Islet of Langerhans (tissue), 1 donor: ENCODE data around the gene UNC5CL.

Experiments used
- FAIRE-seq: peaks from one replicate; lab custom pipeline; 2011; peaks lifted over from hg19 to GRCh38; lab: Jason Lieb, UNC

Gene UNC5CL, protein sequence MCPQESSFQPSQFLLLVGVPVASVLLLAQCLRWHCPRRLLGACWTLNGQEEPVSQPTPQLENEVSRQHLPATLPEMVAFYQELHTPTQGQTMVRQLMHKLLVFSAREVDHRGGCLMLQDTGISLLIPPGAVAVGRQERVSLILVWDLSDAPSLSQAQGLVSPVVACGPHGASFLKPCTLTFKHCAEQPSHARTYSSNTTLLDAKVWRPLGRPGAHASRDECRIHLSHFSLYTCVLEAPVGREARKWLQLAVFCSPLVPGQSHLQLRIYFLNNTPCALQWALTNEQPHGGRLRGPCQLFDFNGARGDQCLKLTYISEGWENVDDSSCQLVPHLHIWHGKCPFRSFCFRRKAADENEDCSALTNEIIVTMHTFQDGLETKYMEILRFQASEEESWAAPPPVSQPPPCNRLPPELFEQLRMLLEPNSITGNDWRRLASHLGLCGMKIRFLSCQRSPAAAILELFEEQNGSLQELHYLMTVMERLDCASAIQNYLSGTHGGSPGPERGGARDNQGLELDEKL

DNA sequence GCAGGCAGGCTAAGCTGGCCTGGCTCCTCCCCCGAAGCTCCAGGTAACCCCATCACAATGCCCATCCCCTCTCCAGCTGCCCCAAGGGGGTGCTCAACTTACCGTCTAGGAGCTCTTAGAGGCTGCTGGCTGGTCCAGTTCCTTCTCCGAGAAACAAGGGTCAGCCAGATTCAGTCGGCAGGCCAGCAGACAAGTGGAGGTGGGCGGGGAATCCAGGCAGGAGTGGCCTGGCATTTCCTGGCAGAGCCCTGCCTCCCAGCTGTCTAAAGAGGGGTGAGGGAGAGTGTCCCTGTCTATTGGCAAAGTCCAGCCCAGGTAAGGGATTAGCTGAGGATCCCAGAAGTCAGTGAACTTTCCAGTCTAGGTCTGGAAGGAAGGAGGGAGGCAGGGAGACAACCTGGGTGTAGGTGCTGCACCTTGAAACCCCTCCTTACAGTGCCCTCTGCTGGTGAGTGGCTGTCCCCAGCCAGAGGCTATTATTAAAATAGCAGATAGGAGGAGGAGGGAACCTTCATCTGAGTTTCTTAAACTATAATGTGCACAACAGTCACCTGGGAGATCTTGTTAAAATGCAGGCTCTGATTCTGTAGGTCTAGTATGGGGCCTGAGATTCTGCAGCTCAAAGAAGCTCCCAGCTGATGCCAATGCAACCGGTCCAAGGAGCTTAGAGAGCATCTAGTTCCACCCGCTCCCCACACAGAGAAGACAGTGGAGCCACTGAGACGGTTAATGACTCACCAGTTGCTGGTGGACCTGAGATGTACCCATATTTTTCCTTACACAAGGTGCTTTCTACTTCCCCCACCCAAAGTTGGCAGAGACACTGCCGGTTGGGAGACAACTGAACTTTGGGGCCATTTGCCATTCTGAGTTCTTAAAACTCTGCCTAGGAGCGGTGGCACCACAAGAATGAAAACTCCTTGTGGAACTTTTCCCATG is at the start of gene UNC5CL:
Gene UNC5CL, minus strand, starts transcription at position 162 of the 939 bp plus-strand sequence. CDS start 4,147 bp downstream, outside the sequence.
- FAIRE-seq = peak; percentile 66

DNA sequence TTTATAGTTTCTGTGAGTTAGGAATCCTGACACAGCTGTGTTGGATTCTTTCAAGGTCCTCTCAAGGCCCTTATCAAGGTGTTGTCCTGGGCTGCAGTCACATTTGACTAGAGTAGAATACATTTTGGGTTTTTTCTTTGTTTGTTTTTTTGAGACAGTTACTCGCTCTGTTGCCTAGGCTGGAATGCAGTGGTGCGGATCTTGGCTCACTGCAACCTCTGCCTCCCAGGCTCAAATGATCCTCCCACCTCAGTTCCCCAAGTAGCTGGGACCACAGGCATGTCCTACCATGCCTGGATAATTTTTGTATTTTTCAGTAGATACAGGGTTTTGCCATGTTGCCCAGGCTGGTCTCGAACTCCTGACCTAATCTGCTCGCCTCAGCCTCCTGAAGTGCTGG is 49.4 kb upstream of the UNC5CL start:
- FAIRE-seq = no peak

DNA sequence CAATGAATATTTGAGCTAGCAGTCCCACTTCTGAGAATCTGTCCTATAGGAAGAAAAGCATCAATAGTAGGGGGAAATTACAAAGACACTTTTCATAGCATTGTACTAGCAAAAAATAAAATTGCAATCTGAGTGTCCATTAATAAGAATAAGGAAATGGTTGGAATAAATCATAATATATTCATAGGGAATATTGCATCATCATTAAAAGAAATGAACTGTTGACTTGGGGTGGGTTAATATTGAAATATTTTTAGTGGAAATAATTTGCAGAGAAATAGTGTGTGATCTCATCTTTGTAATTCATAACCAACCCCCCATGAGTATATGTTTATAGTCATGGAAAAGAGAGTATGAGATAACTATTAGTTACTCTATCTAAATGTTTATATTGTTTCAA is 46.2 kb upstream of the UNC5CL start:
- FAIRE-seq = no peak

DNA sequence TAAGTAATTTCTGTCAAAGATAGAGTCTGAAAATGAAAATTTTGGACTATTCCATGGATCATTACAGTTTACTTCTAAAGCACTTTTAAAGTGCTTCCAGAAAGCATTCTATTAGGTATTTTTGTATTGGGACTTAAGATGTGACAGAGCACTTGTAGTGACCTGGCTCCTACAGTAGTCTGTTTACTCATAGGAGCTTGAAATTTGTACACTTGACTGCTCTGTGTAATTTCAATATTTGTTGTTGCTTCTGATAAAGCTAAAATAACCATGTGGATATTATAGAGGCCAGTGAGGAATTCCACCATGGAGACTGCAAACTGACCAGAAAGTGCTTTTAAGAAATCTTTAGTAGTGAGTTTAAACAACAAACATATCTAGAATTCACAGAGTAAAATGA is 44.1 kb upstream of the UNC5CL start:
- FAIRE-seq = peak; percentile 5

DNA sequence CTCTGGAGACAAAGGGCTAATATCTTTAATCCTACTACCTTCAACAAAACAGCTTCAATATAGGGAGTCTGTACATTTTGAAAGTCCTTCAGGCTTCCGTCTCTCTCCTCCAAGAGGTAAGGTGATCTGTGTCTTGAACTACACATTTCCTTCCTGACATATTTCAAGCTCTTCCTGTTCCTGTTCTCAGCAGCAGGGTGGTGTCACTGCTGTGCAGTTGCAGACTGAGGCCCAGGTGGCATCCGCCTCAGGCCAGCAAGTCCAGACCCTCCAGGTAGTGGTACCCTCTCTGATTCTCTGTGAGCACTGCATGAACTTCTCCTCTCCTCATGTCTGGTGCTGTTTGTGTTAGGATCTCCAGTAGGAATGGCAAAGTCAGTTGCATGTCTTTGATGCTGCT is 41.6 kb upstream of the UNC5CL start:
- no peak for FAIRE-seq

DNA sequence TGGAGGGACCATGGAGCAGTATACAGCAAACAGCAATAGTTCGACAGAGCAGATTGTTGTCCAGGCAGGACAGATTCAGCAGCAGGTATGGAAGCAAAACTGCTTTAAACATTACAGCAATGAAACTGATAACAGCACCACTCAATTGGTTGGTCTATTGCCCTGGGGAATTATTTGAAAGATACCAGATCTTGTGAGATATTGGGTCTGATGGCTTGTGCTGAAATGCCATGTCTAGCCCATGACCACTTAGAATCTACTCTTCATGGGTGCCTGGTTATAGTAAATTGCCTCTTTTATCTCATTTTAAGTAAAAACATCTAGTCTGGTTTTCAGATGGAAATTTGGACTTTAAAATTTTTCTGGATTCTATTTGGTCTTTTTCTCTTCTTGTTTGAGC is 40.1 kb upstream of the UNC5CL start:
- FAIRE-seq = no peak

DNA sequence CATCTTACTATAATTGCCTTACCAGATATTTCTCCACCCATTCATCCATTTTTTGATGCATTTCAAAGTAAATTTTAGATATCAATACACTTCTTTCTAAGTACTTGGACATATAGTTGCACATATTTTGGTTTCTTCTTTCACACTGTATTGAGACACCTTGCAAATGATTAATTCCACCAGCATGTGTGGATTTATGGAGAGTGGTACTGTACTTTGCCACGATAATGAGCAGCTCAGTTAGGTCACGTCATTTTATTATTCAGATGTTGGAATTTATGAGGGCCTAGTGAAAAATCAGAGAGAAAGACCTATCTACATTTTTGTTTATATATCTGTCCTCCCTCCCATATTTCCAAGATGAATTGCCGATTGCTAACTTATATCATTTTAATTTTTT is 39.1 kb upstream of the UNC5CL start:
- no peak for FAIRE-seq

DNA sequence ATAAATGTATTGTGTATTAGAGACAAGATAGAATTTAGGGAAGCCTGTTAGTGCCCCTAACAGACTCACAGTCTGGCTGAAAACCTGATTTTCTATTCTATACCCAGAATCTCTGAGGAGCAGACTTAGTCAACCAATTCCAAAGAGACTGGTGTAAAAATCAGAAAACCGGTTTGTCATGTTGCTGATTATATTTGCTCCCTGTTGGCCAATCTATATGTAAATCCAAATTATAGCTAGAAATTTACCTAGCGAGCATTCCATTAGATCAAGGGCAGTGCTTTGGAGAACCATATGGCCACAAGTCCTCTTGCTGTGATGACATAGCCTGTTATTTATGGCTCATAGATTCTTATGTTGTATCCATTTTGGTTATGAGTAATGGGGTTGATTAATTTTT is 38.5 kb upstream of the UNC5CL start:
- FAIRE-seq = no peak

DNA sequence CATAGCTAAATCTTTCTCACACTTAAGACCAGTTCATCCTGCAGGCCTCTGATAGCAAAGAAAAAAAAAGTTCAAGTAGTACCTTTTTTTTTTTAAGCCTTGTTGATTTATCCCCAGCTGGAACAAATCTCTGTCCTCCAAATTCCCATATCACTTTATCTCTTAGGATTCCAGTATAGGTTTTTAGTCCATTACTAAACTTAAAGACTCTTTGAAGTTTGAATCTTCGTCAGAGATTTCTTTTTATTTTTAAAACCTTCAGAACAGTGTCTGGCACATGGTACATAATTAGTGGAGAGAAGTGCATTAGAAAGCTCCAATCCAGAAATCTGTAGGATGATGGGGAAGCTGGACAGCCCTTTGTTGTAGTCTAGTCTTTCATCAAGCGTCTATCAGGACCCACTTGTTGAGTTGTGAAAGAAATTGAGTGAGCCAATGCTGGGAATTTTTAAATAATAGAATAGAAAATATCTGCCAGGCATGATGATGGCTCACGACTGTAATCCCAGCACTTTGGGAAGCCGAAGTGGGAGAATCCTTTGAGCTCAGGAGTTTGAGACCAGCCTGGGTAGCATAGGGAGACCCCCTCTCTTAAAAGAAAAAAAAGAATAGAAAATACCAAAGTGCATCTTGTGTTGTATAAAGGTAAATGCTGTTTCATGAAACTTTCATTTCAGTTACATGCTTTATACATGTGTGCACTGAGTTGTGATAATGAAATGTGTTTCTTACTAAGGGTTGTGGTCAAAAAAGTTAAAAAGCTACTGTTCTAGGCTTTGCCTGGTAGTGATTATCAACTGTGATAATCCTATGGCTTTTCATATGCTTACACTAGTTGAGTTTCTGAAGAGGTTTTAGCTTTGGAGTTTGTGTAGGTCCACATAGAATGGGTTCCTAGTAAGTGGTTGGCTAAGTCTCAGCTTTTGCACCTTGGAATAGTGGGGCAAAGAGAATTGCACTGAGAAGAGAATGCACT is 36.9 kb upstream of the UNC5CL start:
- no peak for FAIRE-seq

DNA sequence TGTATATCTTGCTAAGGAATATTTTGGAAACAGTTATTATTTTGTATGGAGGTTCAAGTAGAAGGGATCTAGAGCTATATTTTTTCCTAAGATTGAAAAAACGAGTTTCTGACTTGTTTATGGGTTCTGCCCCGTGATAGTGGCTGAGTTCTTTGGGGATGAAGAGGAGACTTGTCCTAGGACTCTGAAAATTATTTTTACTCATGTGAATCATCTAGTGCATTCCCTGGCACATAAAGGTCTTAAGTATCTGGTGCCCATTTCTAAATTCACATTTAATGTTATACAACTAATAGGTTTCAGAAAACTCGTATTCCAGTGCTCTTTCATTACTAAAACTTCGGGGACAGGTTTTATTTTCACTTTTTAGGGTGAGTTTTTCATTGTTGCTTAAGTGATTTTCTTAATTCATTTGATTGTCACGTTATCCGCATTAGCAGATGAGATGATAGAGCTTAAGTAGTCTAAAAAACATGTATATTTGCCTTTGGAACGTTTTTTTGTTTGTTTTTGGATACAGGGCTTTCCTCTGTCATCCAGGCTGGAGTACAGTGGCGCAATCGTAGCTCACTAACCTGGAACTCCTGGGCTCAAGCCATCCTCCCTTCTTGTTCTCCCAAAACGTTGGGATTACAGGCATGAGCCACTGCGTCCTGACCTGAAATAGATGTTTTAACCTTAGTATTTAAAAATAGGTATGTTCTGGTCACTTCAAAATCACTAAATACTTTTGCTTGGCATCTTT is 35.8 kb upstream of the UNC5CL start:
- FAIRE-seq = no peak

DNA sequence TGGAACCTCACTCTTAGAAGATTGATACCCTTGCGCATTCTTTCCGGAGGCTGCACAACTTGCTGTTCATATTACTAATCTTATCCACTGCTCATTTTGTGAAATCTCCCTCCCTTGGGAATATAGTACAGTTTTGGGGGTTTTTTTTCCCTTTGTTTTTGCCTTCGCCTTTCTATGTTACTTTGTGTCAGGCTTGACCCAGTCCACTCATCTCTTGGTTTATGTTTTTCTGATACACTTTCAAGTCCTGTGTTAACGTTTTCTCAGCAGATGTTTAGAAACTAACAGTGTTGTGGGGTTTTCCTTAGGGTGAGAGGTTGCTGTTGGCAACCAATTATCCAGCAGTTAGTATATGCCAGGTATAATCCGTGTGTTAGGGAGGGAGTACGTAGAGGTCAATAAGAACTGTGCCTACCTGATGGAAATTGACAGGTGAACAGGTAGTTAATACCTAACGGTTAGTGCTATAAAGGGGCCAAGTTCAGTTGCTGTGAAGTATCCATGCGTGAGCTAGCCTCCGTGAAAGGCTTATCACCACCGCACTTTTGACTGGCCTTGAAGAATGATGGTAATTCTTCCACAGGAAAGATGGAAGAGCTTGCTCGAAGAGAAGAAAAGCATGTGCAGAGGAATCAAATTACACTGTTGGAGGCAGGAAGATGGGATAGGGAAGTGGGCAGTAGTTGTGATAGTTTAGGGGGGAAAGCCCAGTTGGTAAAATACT is 35.1 kb upstream of the UNC5CL start:
- FAIRE-seq = no peak

DNA sequence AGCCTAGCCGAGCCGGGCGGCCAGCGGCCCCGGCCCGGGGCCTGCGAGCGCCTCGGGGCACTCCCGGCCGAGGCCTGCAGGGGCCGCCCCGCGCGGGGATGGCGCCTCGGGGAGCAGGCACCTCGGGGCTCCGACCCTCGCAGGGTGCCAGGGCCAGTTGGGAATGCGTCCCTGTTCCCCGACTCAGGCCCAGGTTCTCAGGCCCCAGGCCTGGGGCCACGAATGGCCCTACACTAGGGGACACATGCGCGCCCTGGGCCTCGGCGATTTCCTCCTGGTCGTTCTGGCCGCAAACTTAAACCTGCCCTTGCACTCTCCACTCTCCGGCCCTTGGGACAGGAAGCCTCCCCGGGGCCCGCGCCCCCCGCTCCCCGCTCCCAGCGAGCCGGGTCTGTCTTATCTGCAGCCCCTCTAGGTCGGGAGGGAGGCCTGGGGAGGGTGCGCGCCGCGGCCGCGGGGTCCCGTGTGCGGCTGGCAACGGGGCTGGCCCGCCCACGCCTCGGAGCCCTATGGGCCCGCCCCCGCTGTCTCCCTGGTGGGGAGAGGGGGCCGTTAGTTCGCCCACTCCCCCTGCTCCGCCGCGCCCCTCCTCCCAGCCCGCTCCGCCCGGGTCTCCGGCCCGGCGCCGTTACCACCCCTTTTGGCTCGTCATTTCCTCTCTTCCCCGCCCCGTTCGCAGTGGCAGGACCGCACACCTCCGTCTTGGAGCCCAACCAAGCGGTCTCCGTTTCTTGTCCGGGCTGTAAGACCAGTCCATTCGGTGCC is 34.4 kb upstream of the UNC5CL start:
- FAIRE-seq = no peak

DNA sequence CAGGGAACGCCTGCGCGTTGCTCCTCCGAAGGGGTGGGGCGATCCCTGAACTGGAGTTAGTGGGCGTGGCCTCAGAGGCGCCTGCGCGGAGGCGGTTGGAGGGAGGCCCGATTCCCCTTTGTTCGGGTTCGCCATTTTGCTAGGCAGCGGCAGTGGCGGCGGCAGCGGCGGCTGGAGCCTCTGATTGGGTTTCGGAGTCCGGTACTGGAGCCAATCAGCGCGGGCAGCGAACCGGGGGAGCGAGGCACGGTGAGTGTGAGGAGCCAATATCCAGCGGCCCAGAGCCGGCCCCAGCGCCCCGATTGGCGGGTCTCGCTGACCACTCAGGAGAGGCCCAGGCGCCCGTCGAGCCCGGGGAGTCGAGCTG is 33.8 kb upstream of the UNC5CL start, which contains the start of gene NFYA:
Gene NFYA, plus strand, starts transcription at position 139 of the 367 bp plus-strand sequence. CDS start 6,116 bp downstream, outside the sequence.
- no peak for FAIRE-seq

DNA sequence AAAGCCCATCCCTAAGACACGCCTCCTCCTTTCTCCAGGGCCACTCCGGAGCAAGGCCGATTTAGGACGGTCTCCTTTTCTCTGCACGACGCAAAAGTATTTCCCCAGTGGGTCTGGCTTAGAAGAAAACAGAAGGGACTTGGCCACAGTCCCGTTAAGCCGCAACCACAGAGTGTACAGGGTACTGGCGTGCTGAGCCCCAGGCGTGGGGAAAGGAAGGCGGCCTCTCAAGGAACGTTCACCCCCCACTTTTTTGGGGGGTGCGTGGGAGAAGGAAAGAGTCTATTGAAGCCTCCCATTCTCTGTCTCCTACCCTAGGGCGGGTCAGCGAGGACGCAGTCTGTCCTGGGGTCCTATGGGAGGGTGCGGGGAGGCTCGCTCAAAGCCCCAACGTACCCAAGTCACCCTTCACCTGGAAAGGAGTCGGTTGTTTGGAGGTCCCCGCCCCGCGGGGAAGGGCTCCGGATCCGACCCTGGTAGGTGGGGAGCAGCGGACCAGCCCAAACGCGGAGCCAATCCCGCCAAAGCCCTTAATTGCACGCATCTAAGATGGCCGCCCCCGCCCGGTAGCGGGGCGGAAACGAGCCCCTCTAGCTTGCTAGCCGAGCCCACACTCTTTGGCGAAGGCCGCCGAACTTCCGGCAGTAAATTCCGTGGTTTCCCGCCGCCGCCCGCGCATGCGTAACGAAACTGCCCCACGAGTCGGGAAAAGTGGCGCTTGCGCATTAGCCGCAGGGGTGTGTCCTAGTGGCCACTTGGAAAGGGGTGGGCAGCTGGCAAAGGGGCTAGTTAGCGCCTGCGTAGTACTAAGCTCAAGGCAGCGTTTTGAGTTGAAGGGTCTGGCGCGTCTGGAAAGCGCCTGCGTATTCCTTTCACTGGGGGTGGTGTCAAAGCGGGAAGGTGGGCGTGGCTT is 33.2 kb upstream of the UNC5CL start, which contains the start of gene OARD1:
Gene OARD1, minus strand, starts transcription at position 434 of the 913 bp plus-strand sequence. CDS start 722 bp downstream, outside the sequence.
- peak; percentile 94 for FAIRE-seq

DNA sequence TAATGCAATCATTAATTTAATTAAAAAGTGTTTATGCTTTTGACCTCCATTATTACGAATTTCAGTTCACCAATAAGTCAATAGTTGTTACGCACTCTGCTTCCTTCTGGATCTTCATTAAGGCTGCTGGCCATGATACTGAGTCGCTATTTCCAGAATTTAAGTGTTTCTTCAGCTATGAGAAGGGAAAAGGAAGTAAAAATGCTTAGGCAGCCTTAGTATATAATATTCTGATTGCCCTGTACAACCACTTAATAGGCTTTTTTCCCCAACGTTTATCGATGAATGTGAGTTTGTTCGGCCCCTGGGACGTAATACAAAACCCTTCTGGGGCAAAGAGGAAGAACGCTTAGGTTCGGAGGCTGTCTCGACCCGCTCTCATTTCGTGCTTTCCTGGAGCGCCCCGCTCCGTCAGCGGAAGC is 32.5 kb upstream of the UNC5CL start:
- peak; percentile 9 for FAIRE-seq

DNA sequence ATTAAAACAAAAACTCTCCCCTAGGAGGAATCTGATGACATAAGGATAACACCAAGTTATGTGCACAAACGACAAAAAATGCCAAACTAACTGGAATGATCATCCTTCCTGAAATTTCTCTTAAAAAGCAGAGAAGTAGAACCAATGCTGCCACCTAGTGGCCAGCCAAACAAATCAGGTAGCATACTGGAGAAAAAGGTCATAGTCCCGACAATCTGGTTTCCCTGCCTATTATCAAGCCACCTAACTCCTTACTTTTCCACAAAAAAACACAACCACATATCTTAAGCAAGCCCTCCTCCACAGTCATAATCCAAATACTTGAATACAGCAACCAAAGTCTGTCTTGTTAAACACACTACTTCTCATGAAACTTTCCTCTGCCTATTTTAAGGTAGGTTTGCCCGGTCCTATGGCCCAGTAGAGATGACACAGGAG is 27.9 kb upstream of the UNC5CL start:
- FAIRE-seq = peak; percentile 94

DNA sequence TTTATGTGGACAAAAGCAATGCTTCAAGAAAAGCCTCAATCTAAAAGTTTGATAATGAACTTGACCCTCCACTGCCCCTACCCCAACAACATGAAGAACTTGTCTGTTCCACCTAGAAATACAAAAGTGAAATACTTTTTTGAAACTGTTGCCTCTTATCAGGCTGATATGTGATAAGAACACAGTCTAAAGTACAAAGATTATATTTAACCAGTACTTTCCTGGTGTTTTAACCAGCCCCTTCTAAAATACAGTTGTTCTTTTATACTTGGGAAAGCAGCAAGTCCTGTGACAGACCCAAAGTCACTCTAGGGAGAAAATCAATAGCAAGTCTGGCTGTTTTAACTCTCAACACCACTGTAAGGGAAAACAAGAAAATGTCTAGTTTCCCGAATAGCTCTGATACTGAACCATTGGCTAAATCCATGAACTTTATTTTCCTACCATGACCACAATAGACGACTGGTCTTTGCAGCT is 26.6 kb upstream of the UNC5CL start:
- FAIRE-seq = no peak

DNA sequence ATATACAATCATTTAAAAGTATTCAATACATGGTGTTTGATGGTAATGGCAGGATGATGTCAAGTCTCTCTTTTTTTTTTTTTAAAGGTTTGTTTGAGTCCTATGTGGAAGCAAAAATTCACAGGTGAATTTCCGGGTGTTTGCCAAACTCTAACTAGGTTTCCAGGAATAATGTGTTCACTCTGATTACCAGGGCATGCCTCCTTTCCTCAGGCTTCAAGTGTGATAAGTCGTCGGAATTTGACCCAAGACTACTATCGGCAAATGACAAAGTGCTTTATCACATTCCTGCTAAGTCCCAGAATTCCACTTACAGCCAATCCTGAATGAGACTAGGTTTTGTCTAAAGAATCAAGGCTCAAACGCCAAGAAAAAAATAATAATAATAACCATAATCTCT is 25.8 kb upstream of the UNC5CL start:
- FAIRE-seq = no peak
